GM23338 (cell line): Measurements from ENCODE around the gene ZNF653.

Experiments
- CREB1 ChIP-seq: fragments of 250-450 bp; sonication (Bioruptor Pico); IDR thresholded peaks from 2 replicates; pipeline ENCODE4 v1.5.0; 2020; ENCODE audit warnings: low read depth, mild to moderate bottlenecking, moderate library complexity
- EZH2 ChIP-seq: fragments of 200-600 bp; sonication (generic); IDR thresholded peaks from one replicate; pipeline ENCODE4 v1.8.0; 2017; ENCODE audit warnings: antibody characterized with exemption, mild to moderate bottlenecking, low read depth; ENCODE audit not compliant: unreplicated experiment
- EZH2phosphoT487 ChIP-seq: fragments of 200-600 bp; sonication (generic); IDR thresholded peaks from one replicate; pipeline ENCODE4 v1.8.1; 2018; ENCODE audit warnings: antibody characterized with exemption; ENCODE audit not compliant: unreplicated experiment
- JUNB ChIP-seq: IDR thresholded peaks from one replicate; pipeline ENCODE4 v1.6.1; 2016; ENCODE audit warnings: antibody characterized with exemption; ENCODE audit not compliant: unreplicated experiment
- NANOG ChIP-seq: IDR thresholded peaks from 2 replicates; pipeline ENCODE4 v1.6.1; 2016; ENCODE audit warnings: antibody characterized with exemption, borderline replicate concordance
- POLR2AphosphoS5 ChIP-seq: IDR thresholded peaks from 2 replicates; pipeline ENCODE4 v1.6.1; 2016; ENCODE audit warnings: antibody characterized with exemption, low read depth
- REST ChIP-seq: IDR thresholded peaks from one replicate; pipeline ENCODE4 v1.6.1; 2018; ENCODE audit warnings: antibody characterized with exemption; ENCODE audit not compliant: unreplicated experiment
- STAT1 ChIP-seq: IDR thresholded peaks from one replicate; pipeline ENCODE4 v1.6.1; 2016; ENCODE audit warnings: antibody characterized with exemption; ENCODE audit not compliant: unreplicated experiment
- ZNF114 ChIP-seq: fragments of 250-450 bp; sonication (Bioruptor Pico); IDR thresholded peaks from 2 replicates; pipeline ENCODE4 v1.5.0; 2020; ENCODE audit warnings: mild to moderate bottlenecking, moderate library complexity
- ZNF331 ChIP-seq: fragments of 250-450 bp; sonication (Bioruptor Pico); IDR thresholded peaks from 2 replicates; pipeline ENCODE4 v1.5.0; 2020; ENCODE audit warnings: low read depth, mild to moderate bottlenecking, moderate library complexity
- TF ChIP-seq, protein P1 (sequence below), 2 experiments: fragments of 200-600 bp in 1 of 2; sonication (generic) in 1 of 2; conservative IDR thresholded peaks; 2 replicates each; pipeline versions ENCODE4 v1.5.1 to v1.6.1; 2016 to 2017; ENCODE audit warnings: antibody characterized with exemption in 2 of 2, low read depth in 2 of 2, mild to moderate bottlenecking in 2 of 2, moderate library complexity in 1 of 2
- TF ChIP-seq, protein P2 (sequence below): IDR thresholded peaks from 2 replicates; pipeline ENCODE4 v1.6.1; 2016; ENCODE audit warnings: antibody characterized with exemption

DNA sequence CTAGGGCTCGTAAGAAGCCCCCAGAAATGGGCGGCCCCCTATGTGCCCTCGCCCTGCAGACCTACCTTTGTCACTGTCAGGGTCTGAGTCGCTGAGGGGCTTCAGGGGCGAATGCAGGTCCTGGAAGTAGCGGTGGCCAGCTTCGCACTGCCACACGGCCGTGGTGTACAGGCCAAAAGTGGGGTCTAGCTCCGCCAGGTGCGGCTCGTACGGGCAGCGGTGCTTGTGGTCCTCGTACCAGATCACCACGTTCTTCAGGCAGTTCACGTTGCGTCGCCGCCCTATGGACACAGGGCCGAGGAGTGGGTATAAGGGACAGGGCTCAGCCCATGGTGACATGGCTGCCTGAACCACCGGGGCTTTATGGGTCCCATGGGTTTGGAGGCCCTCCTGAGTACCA, 9.8 kb downstream of the ZNF653 start:
- TF ChIP-seq EZH2phosphoT487 (no peak), EZH2 (no peak), POLR2AphosphoS5 (no peak), NANOG (no peak), STAT1 (no peak), REST (no peak), CREB1 (CRISPR knock-in tag) (no peak), JUNB (no peak), ZNF114 (CRISPR knock-in tag) (no peak), ZNF331 (CRISPR knock-in tag) (no peak)
- TF ChIP-seq, protein P1, sequence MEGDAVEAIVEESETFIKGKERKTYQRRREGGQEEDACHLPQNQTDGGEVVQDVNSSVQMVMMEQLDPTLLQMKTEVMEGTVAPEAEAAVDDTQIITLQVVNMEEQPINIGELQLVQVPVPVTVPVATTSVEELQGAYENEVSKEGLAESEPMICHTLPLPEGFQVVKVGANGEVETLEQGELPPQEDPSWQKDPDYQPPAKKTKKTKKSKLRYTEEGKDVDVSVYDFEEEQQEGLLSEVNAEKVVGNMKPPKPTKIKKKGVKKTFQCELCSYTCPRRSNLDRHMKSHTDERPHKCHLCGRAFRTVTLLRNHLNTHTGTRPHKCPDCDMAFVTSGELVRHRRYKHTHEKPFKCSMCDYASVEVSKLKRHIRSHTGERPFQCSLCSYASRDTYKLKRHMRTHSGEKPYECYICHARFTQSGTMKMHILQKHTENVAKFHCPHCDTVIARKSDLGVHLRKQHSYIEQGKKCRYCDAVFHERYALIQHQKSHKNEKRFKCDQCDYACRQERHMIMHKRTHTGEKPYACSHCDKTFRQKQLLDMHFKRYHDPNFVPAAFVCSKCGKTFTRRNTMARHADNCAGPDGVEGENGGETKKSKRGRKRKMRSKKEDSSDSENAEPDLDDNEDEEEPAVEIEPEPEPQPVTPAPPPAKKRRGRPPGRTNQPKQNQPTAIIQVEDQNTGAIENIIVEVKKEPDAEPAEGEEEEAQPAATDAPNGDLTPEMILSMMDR (conservative IDR thresholded peaks at IDR 0.05; ENCODE audit: low read depth in 2 of 2): no peak
- TF ChIP-seq, protein P2, sequence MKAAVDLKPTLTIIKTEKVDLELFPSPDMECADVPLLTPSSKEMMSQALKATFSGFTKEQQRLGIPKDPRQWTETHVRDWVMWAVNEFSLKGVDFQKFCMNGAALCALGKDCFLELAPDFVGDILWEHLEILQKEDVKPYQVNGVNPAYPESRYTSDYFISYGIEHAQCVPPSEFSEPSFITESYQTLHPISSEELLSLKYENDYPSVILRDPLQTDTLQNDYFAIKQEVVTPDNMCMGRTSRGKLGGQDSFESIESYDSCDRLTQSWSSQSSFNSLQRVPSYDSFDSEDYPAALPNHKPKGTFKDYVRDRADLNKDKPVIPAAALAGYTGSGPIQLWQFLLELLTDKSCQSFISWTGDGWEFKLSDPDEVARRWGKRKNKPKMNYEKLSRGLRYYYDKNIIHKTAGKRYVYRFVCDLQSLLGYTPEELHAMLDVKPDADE: no peak
